HepG2 (cell line): ENCODE results near the gene BICDL1. TPM values are rescaled to one million over a fixed set of nuclear protein-coding genes. Genes with fewer than 3 reads are reported as not detected.
A peak's percentile ranks its signal among the peaks of the same experiment; 100 is the strongest.

Source experiments
- AKAP8 ChIP-seq: sonication (generic); formaldehyde crosslinking; IDR thresholded peaks from 2 replicates; pipeline ENCODE4 v1.5.1; 2020; ENCODE audit warnings: mild to moderate bottlenecking, missing genetic modification reagents
- AKNA ChIP-seq: sonication (generic); formaldehyde crosslinking; IDR thresholded peaks from 2 replicates; pipeline ENCODE4 v1.4.0; 2020; ENCODE audit warnings: missing genetic modification reagents, borderline replicate concordance
- CHD2 ChIP-seq: IDR thresholded peaks from 2 replicates; pipeline ENCODE4 v1.6.1; 2011; ENCODE audit warnings: low read depth, low read length, improper control_type of control experiment
- NCOR1 ChIP-seq: fragments of 200-600 bp; sonication (generic); IDR thresholded peaks from 2 replicates; pipeline ENCODE4 v1.7.0; 2017; ENCODE audit warnings: antibody characterized with exemption, low read length, borderline replicate concordance
- NFATC3 ChIP-seq: sonication (generic); formaldehyde crosslinking; IDR thresholded peaks from 2 replicates; pipeline ENCODE4 v1.5.1; 2020; ENCODE audit warnings: mild to moderate bottlenecking, missing genetic modification reagents
- NFKBIZ ChIP-seq: IDR thresholded peaks from 2 replicates; pipeline ENCODE4 v1.6.1; 2018; ENCODE audit warnings: missing genetic modification reagents, missing compliant biosample characterization
- TRIM22 ChIP-seq: fragments of 450-650 bp; IDR thresholded peaks from 2 replicates; pipeline ENCODE4 v1.6.1; 2017
- ZNF260 ChIP-seq: sonication (generic); formaldehyde crosslinking; IDR thresholded peaks from 2 replicates; pipeline ENCODE4 v1.4.0; 2020; ENCODE audit warnings: missing genetic modification reagents, low read depth, mild to moderate bottlenecking, borderline replicate concordance
- ZNF318 ChIP-seq: sonication (generic); formaldehyde crosslinking; IDR thresholded peaks from 2 replicates; pipeline ENCODE4 v1.4.0; 2020; ENCODE audit warnings: mild to moderate bottlenecking, missing genetic modification reagents
- ZNF468 ChIP-seq: sonication (generic); formaldehyde crosslinking; IDR thresholded peaks from 2 replicates; pipeline ENCODE4 v1.8.0; 2022; ENCODE audit warnings: mild to moderate bottlenecking, moderate library complexity, missing genetic modification reagents
- ZNF605 ChIP-seq: sonication (generic); formaldehyde crosslinking; IDR thresholded peaks from 2 replicates; pipeline ENCODE4 v1.8.0; 2022; ENCODE audit warnings: mild to moderate bottlenecking, missing genetic modification reagents
- ZNF629 ChIP-seq: sonication (generic); formaldehyde crosslinking; conservative IDR thresholded peaks from 2 replicates; pipeline ENCODE4 v1.5.0; 2020; ENCODE audit warnings: missing genetic modification reagents
- ZZZ3 ChIP-seq: sonication (generic); formaldehyde crosslinking; IDR thresholded peaks from 2 replicates; pipeline ENCODE4 v1.4.0; 2020; ENCODE audit warnings: missing genetic modification reagents, mild to moderate bottlenecking, borderline replicate concordance
- polyA plus RNA-seq, 8 experiments: library from polyadenylated mRNA; depleted of rRNA in 3 of 8; stranded (reverse) in 7 of 8; unstranded in 1 of 8; fragments of >200 nt; fragmentation: Illumina TruSeq in 4 of 8; extraction: Trizol in 4 of 8; gene quantifications; 2 replicates each; pipeline versions ENCODE4 v1.2.1 to v1.2.3, GENCODE V29; 2011 to 2016; ENCODE audit warnings: low read depth in 4 of 8, missing spikeins in 1 of 8, mixed read lengths in 1 of 8; ENCODE audit not compliant: insufficient read depth in 1 of 8
- total RNA-seq, 5 experiments: library from RNA; depleted of rRNA; stranded (reverse); fragments of >200 nt; fragmentation: Illumina TruSeq; extraction: Trizol; gene quantifications; 2 replicates each; pipeline ENCODE4 v1.2.3, GENCODE V29; 2016; ENCODE audit warnings: low read depth in 1 of 5

The BICDL1 gene
- total and polyA plus RNA-seq, 2 of the 13 experiments (the other 11 are each of a cell fraction or from before 2014, with no cell fraction given), result 3.6 to 9.7 TPM

GRCh38 chr12:120116792-120117651, 128.0 kb downstream of the BICDL1 start (continued):
- TF ChIP-seq ZNF318 (CRISPR knock-in tag) (no peak), ZNF605 (CRISPR knock-in tag) (0 out of 2 replicates have a peak, but pooled peaks have one; percentile 40), NFKBIZ (CRISPR knock-in tag) (no peak), CHD2 (no peak), NCOR1 (no peak), AKNA (CRISPR knock-in tag) (peak; percentile 86; the same call in 1 of the 2 replicates), ZNF468 (0 out of 2 replicates have a peak, but pooled peaks have one; percentile 58), ZNF629 (CRISPR knock-in tag) (peak; percentile 31), TRIM22 (no peak), ZNF260 (CRISPR knock-in tag) (no peak), ZZZ3 (CRISPR knock-in tag) (0 out of 2 replicates have a peak, but pooled peaks have one; percentile 55), NFATC3 (CRISPR knock-in tag) (no peak), AKAP8 (CRISPR knock-in tag) (no peak; the same call in 1 of the 2 replicates)
